Ecto neural progenitor cell (in vitro differentiated cells): ENCODE results near the gene ADCK1.
"Not testable (repeated sequence)": the region's sequence is repeated elsewhere in the genome, so short reads cannot be mapped to it uniquely, and the experiment has no call there.

Experiments used
- DNase-seq: peaks from one replicate; pipeline ENCODE4 v3.0.0-alpha.2; 2018; ENCODE audit warnings: low spot score

ADCK1 gene

DNA sequence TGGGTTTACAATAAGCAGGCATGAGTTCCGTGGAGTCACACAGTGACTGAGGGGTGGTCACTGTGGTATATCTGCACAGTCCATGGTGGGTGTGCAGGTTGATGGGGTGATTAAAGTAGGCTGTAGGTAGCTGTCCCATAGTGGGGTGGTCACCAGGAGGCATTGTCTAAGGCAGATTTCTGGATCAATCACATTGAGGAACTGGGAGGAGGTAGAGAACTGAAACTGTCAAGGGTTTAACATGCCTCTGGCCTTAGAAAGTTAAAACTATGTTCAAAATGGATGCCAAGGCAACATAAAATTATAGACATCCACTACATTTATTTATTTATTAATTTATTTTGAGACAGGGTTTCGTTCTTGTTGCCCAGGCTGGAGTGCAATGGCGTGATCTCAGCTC, 8.3 kb downstream of the ADCK1 start:
- no peak for DNase-seq

DNA sequence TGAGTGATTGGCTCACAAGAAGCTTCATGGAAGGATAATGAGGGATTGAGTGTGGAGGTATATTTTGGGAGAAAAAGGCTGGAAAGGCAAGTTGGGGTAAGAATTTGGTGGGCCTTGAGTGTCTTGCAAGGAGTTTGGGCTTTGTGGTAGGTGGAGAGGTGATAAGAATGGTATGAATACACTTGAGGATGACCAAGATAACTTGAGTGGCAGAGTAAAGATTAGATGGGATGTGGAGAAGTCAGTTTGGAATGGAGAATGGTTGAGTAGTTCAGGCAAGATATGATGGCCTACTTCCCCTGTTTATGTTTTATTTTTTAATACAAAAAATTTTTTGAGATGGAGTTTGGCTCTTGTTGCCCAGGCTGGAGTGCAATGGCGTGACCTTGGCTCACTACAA, 9.1 kb downstream of the ADCK1 start:
- DNase-seq = no peak

DNA sequence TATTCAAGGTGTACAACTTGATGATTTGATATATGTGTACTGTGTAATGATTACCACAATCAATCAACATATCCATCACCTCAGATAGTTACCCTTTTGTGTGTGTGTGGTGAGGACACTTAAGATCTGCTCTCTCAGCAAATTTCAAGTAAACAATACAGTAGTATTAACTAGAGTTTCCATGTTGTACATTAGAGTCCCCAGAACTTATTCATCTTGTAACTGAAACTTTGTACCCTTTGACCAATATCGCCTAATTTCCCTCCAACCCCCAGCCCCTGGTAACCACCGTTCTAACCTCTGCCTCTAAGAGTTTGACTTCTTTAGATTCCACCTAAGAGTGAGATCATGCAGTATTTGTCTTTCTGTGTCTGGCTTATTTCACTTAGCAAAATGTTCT, 12.1 kb downstream of the ADCK1 start:
- no peak for DNase-seq

DNA sequence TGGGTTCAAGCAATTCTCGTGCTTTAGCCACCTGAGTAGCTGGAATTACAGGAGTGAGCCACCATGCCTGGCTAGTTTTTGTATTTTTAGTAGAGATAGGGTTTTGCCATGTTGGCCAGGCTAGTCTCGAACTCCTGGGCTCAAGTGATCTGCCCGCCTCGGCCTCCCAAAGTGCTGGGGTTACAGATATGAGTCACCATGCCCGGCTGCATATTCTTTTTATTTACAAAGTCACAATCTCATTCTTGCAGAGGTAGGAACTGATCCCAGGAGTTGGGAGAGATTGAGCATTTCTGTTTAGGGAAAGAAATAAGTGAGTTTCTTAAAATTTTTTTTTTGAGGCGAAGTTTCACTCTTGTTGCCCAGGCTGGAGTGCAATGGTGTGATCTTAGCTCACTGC, 12.8 kb downstream of the ADCK1 start:
- not testable (repeated sequence) for DNase-seq

DNA sequence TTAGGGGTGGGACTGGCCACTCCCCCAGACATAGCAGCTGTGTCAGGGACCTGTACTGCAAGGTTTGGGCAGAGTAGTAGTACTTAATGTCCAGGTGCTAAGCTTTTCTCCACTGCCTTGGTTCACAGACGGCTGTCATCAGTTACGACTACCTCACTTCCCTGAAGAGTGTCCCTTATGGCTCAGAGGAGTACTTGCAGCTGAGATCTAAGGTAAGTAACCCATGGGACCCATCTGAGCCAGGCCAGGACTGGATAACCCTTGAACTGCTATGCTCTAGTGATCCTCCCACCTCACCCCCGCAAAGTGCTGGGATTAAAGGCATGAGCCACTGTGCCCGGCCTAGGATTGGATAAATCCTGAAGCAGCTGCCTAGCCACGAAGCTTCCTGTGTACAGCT, 22.4 kb downstream of the ADCK1 start:
- no peak for DNase-seq

DNA sequence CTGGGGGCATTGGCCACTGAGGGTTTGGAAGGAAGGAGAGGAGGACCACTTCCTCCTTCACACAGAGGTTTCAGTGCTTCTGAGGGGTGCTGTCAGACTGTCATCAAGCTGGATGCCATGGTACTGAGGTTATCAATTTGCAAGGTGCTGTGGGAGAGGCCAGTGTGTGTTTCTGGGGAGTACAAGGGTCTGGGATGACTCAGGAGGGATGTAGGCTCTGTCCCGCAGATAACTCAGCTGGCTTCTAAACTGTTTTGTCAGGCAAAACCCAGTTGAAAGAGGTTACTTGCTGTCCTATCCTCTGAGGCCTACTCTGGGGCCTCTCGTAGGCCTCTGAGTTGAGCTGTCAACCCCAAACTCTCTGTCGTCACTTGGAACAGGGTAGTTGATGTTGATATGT, 22.8 kb downstream of the ADCK1 start:
- no peak for DNase-seq

DNA sequence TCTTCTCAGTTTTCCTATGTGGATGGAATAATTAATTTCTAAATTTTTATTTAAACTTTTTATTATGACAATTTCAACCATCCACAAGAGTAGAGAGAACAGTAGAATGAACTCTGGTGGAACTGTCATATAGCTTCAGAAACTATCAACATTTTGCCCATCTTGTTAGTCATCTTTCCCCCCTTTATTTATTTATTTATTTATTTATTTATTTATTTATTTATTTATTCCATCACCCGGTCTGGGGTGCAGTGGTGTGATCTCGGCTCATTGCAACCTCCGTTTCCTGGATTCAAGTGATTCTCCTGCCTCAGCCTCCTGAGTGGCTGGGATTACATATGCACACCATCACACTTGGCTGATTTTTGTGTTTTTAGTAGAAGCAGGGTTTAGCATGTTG, 23.5 kb downstream of the ADCK1 start:
- no peak for DNase-seq

DNA sequence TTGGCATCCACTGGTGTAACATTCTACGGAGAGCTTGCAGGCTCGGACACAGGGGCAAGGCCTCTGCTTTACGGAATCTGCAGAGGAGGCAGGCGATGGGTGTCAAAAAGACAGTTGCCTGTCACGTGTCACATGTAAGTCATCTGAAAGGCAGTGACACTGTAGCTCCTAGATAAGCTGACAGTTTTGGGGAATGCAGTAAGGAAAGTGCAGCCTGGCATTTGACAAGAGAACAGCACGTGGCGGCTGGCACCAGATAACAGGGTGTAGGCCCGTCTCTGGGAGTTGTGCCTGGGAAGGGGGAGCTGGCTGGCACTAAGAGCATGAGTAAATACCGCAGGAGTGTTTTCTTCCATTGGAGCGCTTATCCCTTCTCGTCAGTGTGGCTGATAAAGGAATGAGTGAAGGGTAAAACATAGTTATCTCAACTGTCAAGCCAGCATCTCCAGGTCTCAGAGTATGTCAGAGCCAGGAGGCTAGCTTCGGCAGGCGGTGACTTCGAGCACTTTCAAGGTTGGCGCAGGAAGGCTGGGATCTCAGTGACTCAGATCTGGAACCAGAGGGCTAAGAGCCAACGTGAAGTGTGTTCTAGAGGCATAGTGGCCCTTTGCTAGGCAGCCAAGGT, 26.1 kb downstream of the ADCK1 start:
- no peak for DNase-seq

DNA sequence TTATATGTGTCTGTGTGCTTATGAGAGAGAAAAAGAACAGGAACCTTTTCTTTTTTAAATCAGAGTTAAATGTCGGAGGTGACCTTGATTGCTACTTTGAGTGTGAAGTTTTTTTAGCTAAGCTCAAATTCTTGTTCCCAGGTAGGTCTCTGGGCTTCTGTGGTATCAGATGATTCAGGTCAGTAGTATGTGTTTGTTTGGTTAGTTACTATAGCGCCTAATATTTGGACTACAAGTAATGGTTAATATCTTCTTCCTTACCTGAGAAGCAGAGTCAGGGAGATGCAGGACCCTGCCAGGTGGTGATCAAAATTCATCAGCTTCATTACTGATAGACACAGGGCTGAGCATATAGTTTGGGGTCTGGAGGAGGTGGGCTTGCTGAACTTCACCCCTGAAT, 30.8 kb downstream of the ADCK1 start:
- no peak for DNase-seq

DNA sequence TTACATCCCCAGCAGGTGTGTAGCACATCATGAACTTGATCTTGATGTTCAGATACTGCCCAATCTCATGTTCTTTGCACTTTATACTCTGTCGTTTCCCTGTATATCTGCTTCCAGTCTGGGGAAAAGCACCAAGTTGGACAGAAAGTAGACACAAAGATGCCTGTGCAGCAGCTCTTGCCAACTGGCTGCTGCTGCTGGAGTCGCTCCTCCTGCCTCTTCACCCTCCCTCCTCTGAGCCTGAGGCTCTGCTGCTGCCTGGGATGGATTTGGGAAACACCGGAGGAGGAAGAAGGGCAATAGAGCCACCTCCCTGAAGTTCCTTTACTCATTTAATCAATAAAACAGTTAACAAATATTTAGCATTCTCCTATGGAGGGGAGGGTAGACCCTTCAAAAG, 32.4 kb downstream of the ADCK1 start:
- no peak for DNase-seq

DNA sequence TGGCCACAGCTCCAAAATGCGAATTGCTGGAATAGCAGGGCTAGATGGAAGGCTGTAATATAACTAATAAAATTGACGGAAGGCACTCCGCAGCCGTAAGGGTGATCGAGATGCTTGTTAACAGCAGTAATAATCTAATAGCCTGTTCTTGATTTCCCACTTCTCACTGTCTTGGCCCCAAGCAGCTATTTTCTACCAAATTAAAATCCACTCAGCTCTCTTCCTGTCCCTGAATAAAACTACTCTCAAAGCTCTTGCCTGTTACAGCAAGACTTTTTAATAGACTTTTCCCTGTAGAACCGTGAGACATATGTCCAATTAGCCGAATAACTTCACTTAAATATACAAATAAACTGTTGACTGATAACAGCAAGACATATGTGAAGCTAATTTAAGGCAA, 38.0 kb downstream of the ADCK1 start:
- no peak for DNase-seq

DNA sequence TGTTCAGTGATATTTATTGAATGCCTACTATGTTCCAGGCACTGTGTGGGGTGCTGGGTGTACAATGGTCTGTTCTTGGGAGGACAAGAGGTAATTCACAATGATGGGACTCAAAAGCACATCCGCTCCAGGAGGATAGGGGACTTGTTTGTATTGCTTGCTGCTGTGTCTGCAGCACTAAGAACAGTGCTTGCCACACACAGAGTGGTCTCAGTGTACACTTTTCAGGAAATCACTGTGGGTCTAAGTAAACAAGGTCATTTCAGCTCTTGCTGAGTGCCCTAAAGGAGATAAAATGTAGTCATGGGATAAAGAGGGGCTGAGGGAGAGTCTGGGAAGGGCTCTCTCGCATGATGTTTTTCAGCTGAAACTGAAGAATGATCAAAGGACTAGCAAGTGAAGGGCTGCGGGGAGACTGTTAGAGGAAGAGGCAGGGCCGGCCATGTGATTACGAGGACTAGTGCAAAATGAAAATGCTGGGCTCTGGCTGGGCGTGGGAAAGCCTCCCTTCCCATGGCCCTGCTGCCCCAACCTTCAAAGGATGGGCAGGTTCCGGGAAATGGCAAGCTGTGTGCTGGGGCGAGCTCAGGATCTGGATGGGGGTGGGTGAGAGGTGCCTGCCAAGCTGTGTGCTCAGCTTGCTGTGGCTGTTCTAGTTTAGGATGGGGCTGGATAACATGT, 39.1 kb downstream of the ADCK1 start:
- no peak for DNase-seq

DNA sequence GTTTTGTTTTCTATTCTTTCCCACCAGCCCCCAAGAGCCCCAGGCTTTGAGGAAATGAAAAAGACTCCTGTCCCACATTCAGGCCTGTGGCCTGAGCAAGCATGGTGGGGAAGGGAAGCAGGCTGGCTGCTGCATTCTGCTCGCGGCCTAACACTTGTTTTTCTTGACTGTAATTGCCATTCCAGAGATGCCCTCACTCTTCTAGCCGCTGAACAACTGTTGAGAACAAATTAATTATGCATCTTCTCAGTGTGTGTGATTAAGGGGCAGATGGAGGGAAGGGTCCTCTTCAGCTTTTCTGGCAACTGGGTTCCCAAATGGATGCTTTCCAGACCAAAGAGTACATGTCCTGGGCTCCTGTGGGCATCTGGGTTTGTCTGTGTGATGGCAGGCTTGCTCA, 43.3 kb downstream of the ADCK1 start:
- no peak for DNase-seq

DNA sequence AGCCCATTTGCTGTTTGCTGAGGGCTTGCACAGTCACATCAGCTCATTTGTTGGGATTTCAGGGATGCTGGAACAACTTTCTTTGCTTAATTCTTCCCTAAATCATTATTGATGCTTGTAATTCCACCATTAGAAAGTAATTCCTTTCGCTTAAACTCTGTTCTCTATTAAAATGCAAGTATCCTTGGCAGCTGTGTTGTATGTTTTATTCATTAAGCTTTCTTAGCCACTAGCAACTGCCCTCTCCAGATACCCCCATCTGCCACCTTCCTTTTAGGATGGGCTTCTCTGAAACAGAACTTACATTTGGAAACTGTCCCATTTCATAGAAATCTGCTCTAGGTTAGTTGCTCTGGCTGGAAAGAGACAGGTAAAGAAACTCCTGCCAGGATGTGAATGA, 43.7 kb downstream of the ADCK1 start:
- no peak for DNase-seq

DNA sequence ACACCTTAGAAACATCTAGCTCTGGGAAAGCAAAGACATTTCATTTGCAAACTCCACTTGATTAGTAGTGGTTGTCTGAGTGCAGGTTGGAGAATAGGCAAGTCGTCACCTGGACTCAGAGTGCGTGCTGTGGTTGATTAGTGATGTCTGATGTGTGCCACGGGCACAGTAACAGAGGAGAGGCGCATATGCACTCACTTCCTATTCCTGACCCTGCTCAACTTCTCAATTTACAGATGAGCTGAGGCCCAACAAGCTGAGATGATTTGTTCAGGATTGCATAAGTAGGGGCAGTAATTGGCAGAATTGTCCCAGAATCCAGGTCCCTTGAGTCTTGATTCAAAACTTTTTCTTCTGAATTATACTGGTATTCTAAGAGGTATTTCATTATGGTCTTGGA, 44.9 kb downstream of the ADCK1 start:
- no peak for DNase-seq

DNA sequence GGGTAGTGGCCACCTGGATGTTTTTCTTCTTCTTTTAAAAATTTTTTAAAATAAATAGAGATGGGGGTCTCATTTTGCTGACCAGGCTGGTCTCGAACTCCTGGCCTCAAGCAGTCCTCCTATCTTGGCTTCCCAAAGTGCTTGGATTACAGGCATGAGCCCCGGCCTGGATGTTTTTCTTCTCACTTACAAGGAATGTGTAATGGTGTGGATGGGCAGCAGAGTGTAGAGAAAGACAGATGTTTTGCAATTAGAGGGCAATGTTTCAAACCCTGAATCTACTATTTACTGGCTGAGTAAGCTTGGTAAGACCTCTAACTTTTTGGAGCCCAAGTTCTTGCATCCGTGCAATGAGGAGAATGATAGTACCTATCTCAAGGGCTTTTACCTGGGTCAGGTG, 48.1 kb downstream of the ADCK1 start:
- no peak for DNase-seq

DNA sequence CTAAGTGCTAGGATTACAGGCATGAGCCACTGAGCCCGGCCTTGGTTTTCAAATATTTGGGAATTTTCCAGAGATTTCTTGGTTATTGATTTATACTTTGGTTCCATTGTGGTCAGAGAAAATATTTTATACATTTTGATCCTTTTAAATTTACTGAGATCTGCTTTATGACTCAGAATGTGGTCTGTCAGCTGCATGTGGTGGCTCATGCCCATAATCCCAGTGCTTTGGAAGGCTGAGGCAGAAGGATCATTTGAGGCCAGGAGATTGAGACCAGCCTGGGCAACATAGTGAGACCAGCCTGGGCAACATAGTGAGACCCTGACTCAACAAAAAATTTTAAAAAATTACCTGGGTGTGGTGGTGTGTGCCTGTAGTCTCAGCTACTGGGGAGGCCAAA, 49.8 kb downstream of the ADCK1 start:
- no peak for DNase-seq

DNA sequence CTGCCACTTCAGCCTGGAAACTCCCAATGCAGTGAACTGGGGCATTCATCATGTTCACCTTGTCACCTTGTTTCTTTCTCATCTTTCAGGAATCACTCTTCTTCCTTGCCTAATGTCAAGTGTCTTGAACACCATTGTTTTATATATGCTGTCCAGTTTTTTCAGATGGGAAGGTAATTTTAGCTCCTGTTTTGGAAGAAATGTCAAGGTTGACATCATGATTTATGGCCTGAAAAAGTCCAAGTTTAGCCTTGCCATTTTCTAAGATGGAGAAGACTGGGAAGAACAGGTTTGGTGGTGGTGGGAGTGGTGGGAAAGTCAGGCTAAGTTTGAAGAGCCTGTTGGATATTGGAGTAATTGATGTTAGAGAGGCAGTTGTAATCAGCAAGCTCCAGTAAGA, 54.0 kb downstream of the ADCK1 start:
- DNase-seq = no peak

DNA sequence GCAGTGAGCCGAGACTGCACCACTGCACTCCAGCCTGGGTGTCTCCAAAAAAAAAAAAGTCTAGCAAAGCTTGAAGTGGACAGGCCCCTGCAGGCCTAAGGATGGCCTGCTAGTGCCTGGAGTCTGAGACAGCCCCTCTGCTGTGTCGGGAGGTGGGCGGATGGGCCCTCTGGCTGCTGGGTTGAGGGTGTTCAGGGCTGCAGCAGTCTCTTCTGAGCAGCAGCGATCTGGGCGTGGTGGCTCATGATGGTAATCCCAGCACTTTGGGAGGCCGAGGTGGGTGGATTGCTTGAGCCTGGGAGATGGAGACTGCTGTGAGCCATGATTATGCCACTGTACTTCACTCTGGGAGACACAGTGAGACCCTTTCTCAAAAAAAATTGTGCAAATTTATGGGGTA, 57.0 kb downstream of the ADCK1 start:
- no peak for DNase-seq

DNA sequence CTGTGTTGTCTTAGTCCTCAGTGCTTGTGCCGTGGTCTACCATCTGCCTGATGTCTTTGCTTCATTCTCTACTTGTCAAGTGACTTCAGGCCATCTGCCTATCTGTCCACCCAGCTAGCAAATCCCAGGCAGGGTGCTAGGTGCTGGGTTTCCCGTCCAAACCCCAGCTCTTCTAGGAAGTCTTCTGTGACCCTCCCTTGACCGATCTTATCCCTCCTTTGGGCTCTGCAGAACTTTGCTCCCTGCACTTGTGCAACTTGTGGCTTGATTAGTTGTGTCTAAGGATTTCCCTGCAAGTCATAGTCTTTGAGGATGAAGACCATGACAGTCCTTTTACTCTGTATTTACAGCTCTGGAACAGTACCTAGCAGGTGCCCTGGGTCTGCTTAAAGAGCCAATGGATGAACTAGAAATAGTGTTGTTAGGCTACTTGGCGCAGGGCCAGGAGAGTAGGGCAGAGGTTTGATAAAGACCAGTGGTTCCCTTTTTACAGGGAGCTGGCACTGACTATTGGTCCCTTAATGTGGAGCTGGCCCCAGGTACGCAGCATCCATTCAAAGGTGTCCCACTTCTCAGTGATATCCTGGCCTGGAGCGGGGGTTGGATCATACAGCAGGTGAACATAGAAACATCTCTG, 60.1 kb downstream of the ADCK1 start:
- DNase-seq = no peak

DNA sequence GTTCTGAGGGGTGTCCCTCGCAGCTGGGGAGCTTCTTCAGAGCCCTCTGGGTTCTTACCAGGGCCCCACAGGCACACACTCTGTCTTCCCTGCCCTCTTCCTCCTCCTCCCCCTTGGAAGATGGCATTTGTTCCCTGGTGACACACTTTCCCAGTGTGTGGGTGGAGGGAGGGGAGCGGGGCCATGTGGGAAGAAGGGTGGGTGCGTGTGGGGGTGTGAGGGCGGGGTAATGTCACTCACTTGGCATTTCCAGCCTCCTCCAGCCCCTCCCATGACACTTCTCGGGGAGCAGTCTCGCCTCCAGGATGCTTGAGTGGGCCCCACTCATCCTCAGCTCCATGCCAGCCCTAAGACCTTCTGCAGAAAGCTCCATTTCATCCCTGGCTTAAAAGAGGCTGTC, 61.3 kb downstream of the ADCK1 start:
- DNase-seq = no peak

DNA sequence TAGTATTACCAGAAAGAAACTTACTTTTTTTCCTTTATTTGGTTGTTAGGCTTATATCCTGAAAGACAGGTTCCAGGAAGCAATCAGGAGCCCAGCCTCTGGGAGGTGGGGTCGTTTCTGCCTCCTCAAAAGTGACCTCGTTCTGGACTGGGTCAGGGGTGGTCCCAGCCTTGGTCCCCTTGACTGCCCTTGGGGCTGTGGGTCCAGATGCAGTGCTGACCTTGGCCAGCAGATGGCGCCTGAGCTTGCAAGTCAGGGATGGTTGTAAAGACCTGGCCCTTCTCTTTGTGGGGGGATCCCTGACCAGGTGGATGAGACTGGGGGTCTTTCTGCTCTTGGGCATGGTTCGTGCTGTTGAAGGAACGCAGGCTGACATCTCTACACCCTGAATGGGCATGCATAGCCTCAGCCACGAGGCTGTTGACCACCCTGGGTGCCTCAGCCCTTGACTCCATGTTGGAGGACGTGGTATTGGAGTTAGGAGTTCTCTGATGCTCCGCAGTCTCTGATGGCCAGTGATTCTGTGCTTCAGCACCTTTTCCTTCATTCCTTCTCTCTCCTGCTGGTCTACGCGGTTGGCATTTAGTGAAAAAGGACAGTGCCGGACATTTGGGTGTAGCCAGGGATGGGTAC, 62.4 kb downstream of the ADCK1 start:
- peak; percentile 86 for DNase-seq

DNA sequence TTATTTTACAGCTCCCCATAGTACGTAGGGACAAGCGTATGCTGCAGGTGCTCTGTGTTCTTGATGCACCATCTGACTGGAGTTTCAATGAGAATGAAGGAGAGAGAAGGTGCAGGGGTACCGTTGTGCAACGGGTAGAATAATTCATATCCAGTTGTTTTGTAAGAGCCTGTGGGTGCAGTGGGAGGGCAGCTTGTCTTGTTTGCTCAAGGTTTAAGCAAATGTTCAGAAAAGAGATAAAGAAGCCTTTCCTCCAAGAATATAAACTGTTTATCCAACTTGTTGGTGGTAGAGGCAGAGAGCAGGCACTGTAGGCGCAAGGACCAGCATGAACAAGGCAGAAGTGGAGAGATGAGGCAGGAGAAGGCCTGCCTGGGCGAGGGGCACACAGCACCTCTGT, 64.2 kb downstream of the ADCK1 start:
- DNase-seq = no peak
